GM23338 (cell line): ENCODE results near the gene EHD2. TPM values are rescaled to one million over a fixed set of nuclear protein-coding genes. Genes with fewer than 3 reads are reported as not detected.

Experiments
- ATAC-seq: fragments of 200-7000 bp; cut with Tn5 transposase; 3 replicates; pipeline ENCODE4 v1.9.1; 2020
- DNase-seq: peaks from one replicate; pipeline ENCODE4 v3.0.0-alpha.2; 2015; ENCODE audit warnings: low spot score
- H2AFZ ChIP-seq: fragments of 200-600 bp; sonication (generic); 2 replicates; pipeline ENCODE4 v1.8.0; 2016; ENCODE audit warnings: antibody characterized with exemption, mild to moderate bottlenecking, moderate library complexity
- H3F3A ChIP-seq: fragments of 200-600 bp; sonication (generic); replicated peaks from 2 replicates; pipeline ENCODE4 v1.8.0; 2017; ENCODE audit warnings: antibody characterized with exemption, mixed run types, low read depth
- H3K27ac ChIP-seq: fragments of 200-600 bp; sonication (generic); 2 replicates; pipeline ENCODE4 v1.6.1; 2016; ENCODE audit warnings: low read depth
- H3K27me3 ChIP-seq: fragments of 200-600 bp; sonication (generic); 2 replicates; pipeline ENCODE4 v1.8.0; 2016; ENCODE audit warnings: mild to moderate bottlenecking, mixed run types, moderate library complexity; ENCODE audit not compliant: insufficient read depth
- H3K36me3 ChIP-seq: fragments of 200-600 bp; sonication (generic); 2 replicates; pipeline ENCODE4 v1.8.0; 2016; ENCODE audit warnings: mild to moderate bottlenecking; ENCODE audit not compliant: insufficient read depth
- H3K4me1 ChIP-seq: fragments of 200-600 bp; sonication (generic); 2 replicates; pipeline ENCODE4 v1.8.0; 2016; ENCODE audit warnings: mild to moderate bottlenecking, moderate library complexity; ENCODE audit not compliant: insufficient read depth
- H3K4me2 ChIP-seq: fragments of 200-600 bp; sonication (generic); 2 replicates; pipeline ENCODE4 v1.7.1; 2017; ENCODE audit warnings: mixed run types
- H3K4me3 ChIP-seq: fragments of 200-600 bp; sonication (generic); 2 replicates; pipeline ENCODE4 v1.6.1; 2016; ENCODE audit warnings: mixed run types
- H3K79me2 ChIP-seq: fragments of 200-600 bp; sonication (generic); replicated peaks from 2 replicates; pipeline ENCODE4 v1.8.0; 2017; ENCODE audit warnings: mild to moderate bottlenecking; ENCODE audit not compliant: insufficient read depth
- H3K9me2 ChIP-seq: fragments of 200-600 bp; sonication (generic); 2 replicates; pipeline ENCODE4 v1.8.0; 2017; ENCODE audit not compliant: insufficient read depth
- H4K20me1 ChIP-seq: fragments of 200-600 bp; sonication (generic); replicated peaks from 2 replicates; pipeline ENCODE4 v1.8.0; 2017; ENCODE audit warnings: mild to moderate bottlenecking; ENCODE audit not compliant: insufficient read depth
- H3K27ac Mint-ChIP-seq: 2 replicates; pipeline ENCODE4 v1.8.0; 2020; ENCODE audit warnings: inconsistent platforms, mild to moderate bottlenecking, moderate library complexity, mixed read lengths
- H3K27me3 Mint-ChIP-seq: 3 replicates; pipeline ENCODE4 v1.8.0; 2022; ENCODE audit warnings: low read depth, mild to moderate bottlenecking, moderate library complexity, mixed read lengths, inconsistent platforms; ENCODE audit not compliant: insufficient read depth, poor library complexity
- H3K36me3 Mint-ChIP-seq: 3 replicates; pipeline ENCODE4 v1.8.0; 2021; ENCODE audit warnings: low read depth, mild to moderate bottlenecking, inconsistent platforms, moderate library complexity, mixed read lengths
- H3K4me1 Mint-ChIP-seq: 3 replicates; pipeline ENCODE4 v1.8.0; 2020; ENCODE audit warnings: mild to moderate bottlenecking, inconsistent platforms, mixed read lengths
- H3K4me3 Mint-ChIP-seq: 3 replicates; pipeline ENCODE4 v1.8.0; 2021; ENCODE audit warnings: moderate library complexity, mild to moderate bottlenecking, inconsistent platforms, mixed read lengths
- H3K9me3 Mint-ChIP-seq: 3 replicates; pipeline ENCODE4 v1.8.0; 2020; ENCODE audit warnings: moderate library complexity, mild to moderate bottlenecking, inconsistent platforms, mixed read lengths
- CREB1 ChIP-seq: fragments of 250-450 bp; sonication (Bioruptor Pico); IDR thresholded peaks from 2 replicates; pipeline ENCODE4 v1.5.0; 2020; ENCODE audit warnings: low read depth, mild to moderate bottlenecking, moderate library complexity
- EZH2 ChIP-seq: fragments of 200-600 bp; sonication (generic); IDR thresholded peaks from one replicate; pipeline ENCODE4 v1.8.0; 2017; ENCODE audit warnings: antibody characterized with exemption, mild to moderate bottlenecking, low read depth; ENCODE audit not compliant: unreplicated experiment
- EZH2phosphoT487 ChIP-seq: fragments of 200-600 bp; sonication (generic); IDR thresholded peaks from one replicate; pipeline ENCODE4 v1.8.1; 2018; ENCODE audit warnings: antibody characterized with exemption; ENCODE audit not compliant: unreplicated experiment
- NANOG ChIP-seq: IDR thresholded peaks from 2 replicates; pipeline ENCODE4 v1.6.1; 2016; ENCODE audit warnings: antibody characterized with exemption, borderline replicate concordance
- POLR2AphosphoS5 ChIP-seq: IDR thresholded peaks from 2 replicates; pipeline ENCODE4 v1.6.1; 2016; ENCODE audit warnings: antibody characterized with exemption, low read depth
- STAT1 ChIP-seq: IDR thresholded peaks from one replicate; pipeline ENCODE4 v1.6.1; 2016; ENCODE audit warnings: antibody characterized with exemption; ENCODE audit not compliant: unreplicated experiment
- ZNF114 ChIP-seq: fragments of 250-450 bp; sonication (Bioruptor Pico); IDR thresholded peaks from 2 replicates; pipeline ENCODE4 v1.5.0; 2020; ENCODE audit warnings: mild to moderate bottlenecking, moderate library complexity
- ZNF331 ChIP-seq: fragments of 250-450 bp; sonication (Bioruptor Pico); IDR thresholded peaks from 2 replicates; pipeline ENCODE4 v1.5.0; 2020; ENCODE audit warnings: low read depth, mild to moderate bottlenecking, moderate library complexity
- polyA plus RNA-seq: library from polyadenylated mRNA; unstranded; fragments of >200 nt; fragmentation: Nextera tagmentation; extraction: Ambion mirVana; gene quantifications from 2 replicates; pipeline ENCODE4 v1.2.1, GENCODE V29; 2016
- total RNA-seq: library from RNA; depleted of rRNA; stranded (reverse); fragments of >200 nt; shearing (Covaris generic); gene quantifications from 2 replicates; pipeline ENCODE4 v1.2.3, GENCODE V29; 2014
- TF ChIP-seq, protein P1 (sequence below): fragments of 250-450 bp; sonication (Bioruptor Pico); IDR thresholded peaks from 2 replicates; pipeline ENCODE4 v1.5.0; 2020; ENCODE audit warnings: mild to moderate bottlenecking, moderate library complexity

EHD2 gene
- total and polyA plus RNA-seq, 2 experiments from 2014 or later: 6.6 to 10.8 TPM

DNA sequence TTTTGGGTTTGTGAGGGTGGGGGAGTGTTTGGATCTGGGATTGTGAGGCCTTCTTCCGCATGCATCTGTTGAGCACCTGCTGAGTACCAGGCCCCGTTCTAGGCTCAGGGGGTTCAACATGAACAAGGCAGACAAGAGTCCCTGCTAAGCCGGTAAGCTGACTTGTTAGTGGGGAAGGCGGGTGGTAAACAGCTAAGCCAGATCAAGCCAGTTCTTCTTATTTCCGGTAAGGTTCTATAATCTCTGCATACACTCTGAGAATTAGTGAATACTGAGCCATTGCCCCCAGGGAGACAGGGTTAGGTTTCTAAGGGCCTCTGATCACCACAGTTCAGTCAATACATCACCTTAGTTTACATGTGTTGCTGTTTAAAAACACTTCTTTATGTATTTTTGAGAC, 9.9 kb upstream of the EHD2 start:
- Mint-ChIP-seq H3K4me1 (peaks cover 3% of the 10 kb centered on the region; the same call in 1 of the 3 replicates), H3K36me3 (peaks cover 25% of the 10 kb centered on the region), H3K9me3 (no peaks in the 10 kb centered on the region), H3K4me3 (no peak overlapping the region), H3K27ac (no peak overlapping the region), H3K27me3 (peaks cover 24% of the 10 kb centered on the region)
- no peak for DNase-seq
- no peaks in the 10 kb centered on the region for H3K4me1 ChIP-seq
- H3K79me2 ChIP-seq: no peaks in the 10 kb centered on the region
- no peak overlapping the region for H2AFZ ChIP-seq
- no peak for TF ChIP-seq POLR2AphosphoS5
- no peak for TF ChIP-seq ZNF331 (CRISPR knock-in tag)
- TF ChIP-seq STAT1: no peak
- no peak for TF ChIP-seq EZH2
- no peak for TF ChIP-seq CREB1
- no peak for TF ChIP-seq EZH2phosphoT487
- TF ChIP-seq, protein P1, sequence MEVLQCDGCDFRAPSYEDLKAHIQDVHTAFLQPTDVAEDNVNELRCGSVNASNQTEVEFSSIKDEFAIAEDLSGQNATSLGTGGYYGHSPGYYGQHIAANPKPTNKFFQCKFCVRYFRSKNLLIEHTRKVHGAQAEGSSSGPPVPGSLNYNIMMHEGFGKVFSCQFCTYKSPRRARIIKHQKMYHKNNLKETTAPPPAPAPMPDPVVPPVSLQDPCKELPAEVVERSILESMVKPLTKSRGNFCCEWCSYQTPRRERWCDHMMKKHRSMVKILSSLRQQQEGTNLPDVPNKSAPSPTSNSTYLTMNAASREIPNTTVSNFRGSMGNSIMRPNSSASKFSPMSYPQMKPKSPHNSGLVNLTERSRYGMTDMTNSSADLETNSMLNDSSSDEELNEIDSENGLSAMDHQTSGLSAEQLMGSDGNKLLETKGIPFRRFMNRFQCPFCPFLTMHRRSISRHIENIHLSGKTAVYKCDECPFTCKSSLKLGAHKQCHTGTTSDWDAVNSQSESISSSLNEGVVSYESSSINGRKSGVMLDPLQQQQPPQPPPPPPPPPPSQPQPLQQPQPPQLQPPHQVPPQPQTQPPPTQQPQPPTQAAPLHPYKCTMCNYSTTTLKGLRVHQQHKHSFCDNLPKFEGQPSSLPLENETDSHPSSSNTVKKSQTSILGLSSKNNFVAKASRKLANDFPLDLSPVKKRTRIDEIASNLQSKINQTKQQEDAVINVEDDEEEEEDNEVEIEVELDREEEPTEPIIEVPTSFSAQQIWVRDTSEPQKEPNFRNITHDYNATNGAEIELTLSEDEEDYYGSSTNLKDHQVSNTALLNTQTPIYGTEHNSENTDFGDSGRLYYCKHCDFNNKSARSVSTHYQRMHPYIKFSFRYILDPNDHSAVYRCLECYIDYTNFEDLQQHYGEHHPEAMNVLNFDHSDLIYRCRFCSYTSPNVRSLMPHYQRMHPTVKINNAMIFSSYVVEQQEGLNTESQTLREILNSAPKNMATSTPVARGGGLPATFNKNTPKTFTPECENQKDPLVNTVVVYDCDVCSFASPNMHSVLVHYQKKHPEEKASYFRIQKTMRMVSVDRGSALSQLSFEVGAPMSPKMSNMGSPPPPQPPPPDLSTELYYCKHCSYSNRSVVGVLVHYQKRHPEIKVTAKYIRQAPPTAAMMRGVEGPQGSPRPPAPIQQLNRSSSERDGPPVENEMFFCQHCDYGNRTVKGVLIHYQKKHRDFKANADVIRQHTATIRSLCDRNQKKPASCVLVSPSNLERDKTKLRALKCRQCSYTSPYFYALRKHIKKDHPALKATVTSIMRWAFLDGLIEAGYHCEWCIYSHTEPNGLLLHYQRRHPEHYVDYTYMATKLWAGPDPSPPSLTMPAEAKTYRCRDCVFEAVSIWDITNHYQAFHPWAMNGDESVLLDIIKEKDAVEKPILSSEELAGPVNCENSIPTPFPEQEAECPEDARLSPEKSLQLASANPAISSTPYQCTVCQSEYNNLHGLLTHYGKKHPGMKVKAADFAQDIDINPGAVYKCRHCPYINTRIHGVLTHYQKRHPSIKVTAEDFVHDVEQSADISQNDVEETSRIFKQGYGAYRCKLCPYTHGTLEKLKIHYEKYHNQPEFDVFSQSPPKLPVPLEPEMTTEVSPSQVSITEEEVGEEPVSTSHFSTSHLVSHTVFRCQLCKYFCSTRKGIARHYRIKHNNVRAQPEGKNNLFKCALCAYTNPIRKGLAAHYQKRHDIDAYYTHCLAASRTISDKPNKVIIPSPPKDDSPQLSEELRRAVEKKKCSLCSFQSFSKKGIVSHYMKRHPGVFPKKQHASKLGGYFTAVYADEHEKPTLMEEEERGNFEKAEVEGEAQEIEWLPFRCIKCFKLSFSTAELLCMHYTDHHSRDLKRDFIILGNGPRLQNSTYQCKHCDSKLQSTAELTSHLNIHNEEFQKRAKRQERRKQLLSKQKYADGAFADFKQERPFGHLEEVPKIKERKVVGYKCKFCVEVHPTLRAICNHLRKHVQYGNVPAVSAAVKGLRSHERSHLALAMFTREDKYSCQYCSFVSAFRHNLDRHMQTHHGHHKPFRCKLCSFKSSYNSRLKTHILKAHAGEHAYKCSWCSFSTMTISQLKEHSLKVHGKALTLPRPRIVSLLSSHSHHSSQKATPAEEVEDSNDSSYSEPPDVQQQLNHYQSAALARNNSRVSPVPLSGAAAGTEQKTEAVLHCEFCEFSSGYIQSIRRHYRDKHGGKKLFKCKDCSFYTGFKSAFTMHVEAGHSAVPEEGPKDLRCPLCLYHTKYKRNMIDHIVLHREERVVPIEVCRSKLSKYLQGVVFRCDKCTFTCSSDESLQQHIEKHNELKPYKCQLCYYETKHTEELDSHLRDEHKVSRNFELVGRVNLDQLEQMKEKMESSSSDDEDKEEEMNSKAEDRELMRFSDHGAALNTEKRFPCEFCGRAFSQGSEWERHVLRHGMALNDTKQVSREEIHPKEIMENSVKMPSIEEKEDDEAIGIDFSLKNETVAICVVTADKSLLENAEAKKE (CRISPR knock-in tag): no peak
- no peak for TF ChIP-seq NANOG
- TF ChIP-seq ZNF114: no peak
- H3K9me2 ChIP-seq: no peaks in the 10 kb centered on the region
- H3K27me3 ChIP-seq: no peaks in the 10 kb centered on the region
- no peak overlapping the region for H3K27ac ChIP-seq
- peaks cover 4% of the 10 kb centered on the region; the same call in 1 of the 2 replicates for H4K20me1 ChIP-seq
- no peak for ATAC-seq
- 0 out of 2 replicates have a peak, but pooled peaks cover 15% of the 10 kb centered on the region for H3F3A ChIP-seq
- no peak overlapping the region for H3K4me2 ChIP-seq
- H3K4me3 ChIP-seq: no peak overlapping the region
- H3K36me3 ChIP-seq: peaks cover 10% of the 10 kb centered on the region
